K562 (cell line): Measurements from ENCODE around the gene GPHN. TPM values are rescaled to one million over a fixed set of nuclear protein-coding genes. Genes with fewer than 3 reads are reported as not detected.

Experiments
- ATAC-seq: fragments of 200-7000 bp; cut with Tn5 transposase; 3 replicates; pipeline ENCODE4 v1.9.1; 2020; ENCODE audit warnings: moderate library complexity
- BruUV-seq: library from RNA; stranded (reverse); fragments of 400-500 nt; replicated peaks from 2 replicates; lab custom pipeline; 2021; lab: Mats Ljungman, UMichigan
- CTCF ChIA-PET: fragments of 300-600 bp; formaldehyde crosslinking; extraction: SDS; loops from one replicate; lab custom pipeline; 2021; ENCODE audit warnings: low intra/inter-chr PET ratio; lab: Yijun Ruan, JAX
- POLR2A ChIA-PET: fragments of 300-600, 350-650 bp; sonication (Branson Sonifier 250); formaldehyde crosslinking; extraction: SDS; loops from one replicate; lab custom pipeline; 2021; ENCODE audit warnings: antibody characterized with exemption, inconsistent platforms; lab: Yijun Ruan, JAX
- DNase-seq, 4 experiments: peaks; one replicate each; pipeline versions ENCODE4 v3.0.0 to v3.0.0-alpha.2; 2011 to 2018; ENCODE audit warnings: low spot score in 3 of 4, mixed read lengths in 3 of 4; ENCODE audit errors: extremely low read depth in 1 of 4
- FAIRE-seq: peaks from 2 replicates; lab custom pipeline; 2011; peaks lifted over from hg19 to GRCh38; lab: Jason Lieb, UNC
- H2AFZ ChIP-seq: 2 replicates; pipeline ENCODE4 v1.6.0; 2011; ENCODE audit warnings: low read depth, low read length, control low read depth, inconsistent platforms
- H3K27ac ChIP-seq: fragments of 200-600 bp; 3 replicates; pipeline ENCODE4 v1.8.0; 2011; ENCODE audit warnings: low read depth, mild to moderate bottlenecking, control low read depth, inconsistent platforms, low read length, moderate library complexity, mixed read lengths; ENCODE audit errors: extremely low read depth
- H3K27me3 ChIP-seq, 2 experiments: fragments of 300-600 bp in 1 of 2; 2 replicates in 1 of 2; 3 replicates in 1 of 2; pipeline versions ENCODE4 v1.6.0 to v1.8.0; 2011; ENCODE audit warnings: inconsistent platforms in 2 of 2, low read length in 2 of 2, mild to moderate bottlenecking in 1 of 2, mixed read lengths in 1 of 2, moderate library complexity in 1 of 2; ENCODE audit not compliant: control insufficient read depth in 2 of 2, insufficient read depth in 2 of 2
- H3K36me3 ChIP-seq: fragments of 300-600 bp; 3 replicates; pipeline ENCODE4 v1.8.0; 2011; ENCODE audit warnings: mild to moderate bottlenecking, low read length, inconsistent platforms; ENCODE audit not compliant: control insufficient read depth, insufficient read depth
- H3K4me1 ChIP-seq, 2 experiments: fragments of 200-600 bp in 1 of 2; replicated peaks in 1 of 2; 2 replicates in 1 of 2; 3 replicates in 1 of 2; pipeline versions ENCODE4 v1.5.1 to v1.8.0; 2011; ENCODE audit warnings: inconsistent platforms in 2 of 2, low read length in 2 of 2, mild to moderate bottlenecking in 1 of 2, mixed read lengths in 1 of 2, moderate library complexity in 1 of 2; ENCODE audit not compliant: control insufficient read depth in 2 of 2, insufficient read depth in 2 of 2
- H3K4me2 ChIP-seq: 2 replicates; pipeline ENCODE4 v1.6.1; 2011; ENCODE audit warnings: low read length, control low read depth, inconsistent platforms, mixed read lengths; ENCODE audit not compliant: insufficient read depth
- H3K4me3 ChIP-seq: fragments of 200-600 bp; sonication (generic), shearing (Covaris generic); 2 replicates; pipeline ENCODE4 v1.5.1; 2016; ENCODE audit warnings: control low read depth, inconsistent platforms
- H3K79me2 ChIP-seq: fragments of 200-600 bp; 3 replicates; pipeline ENCODE4 v1.8.0; 2011; ENCODE audit warnings: low read length, inconsistent platforms; ENCODE audit not compliant: control insufficient read depth, insufficient read depth
- H3K9ac ChIP-seq, 2 experiments: 2 replicates each; pipeline versions ENCODE4 v1.6.0 to v1.6.1; 2011; ENCODE audit warnings: low read depth in 2 of 2, low read length in 2 of 2, control low read depth in 1 of 2, inconsistent platforms in 1 of 2, mild to moderate bottlenecking in 1 of 2, mixed read lengths in 1 of 2; ENCODE audit not compliant: insufficient read depth in 1 of 2
- H3K9me1 ChIP-seq: one replicate; pipeline ENCODE4 v1.6.0; 2011; ENCODE audit warnings: inconsistent platforms, mild to moderate bottlenecking, low read length, moderate library complexity; ENCODE audit not compliant: control insufficient read depth, insufficient read depth
- H3K9me3 ChIP-seq: replicated peaks from 2 replicates; pipeline ENCODE4 v1.5.1; 2011; ENCODE audit warnings: low read depth, low read length, inconsistent platforms; ENCODE audit not compliant: control insufficient read depth, insufficient read depth
- H4K20me1 ChIP-seq: replicated peaks from 2 replicates; pipeline ENCODE4 v1.6.1; 2011; ENCODE audit warnings: low read length, inconsistent platforms, mixed read lengths; ENCODE audit not compliant: control insufficient read depth, insufficient read depth
- PHF21A ChIP-seq: fragments of 450-650 bp; IDR thresholded peaks from 2 replicates; pipeline ENCODE4 v1.6.1; 2017; ENCODE audit warnings: low read depth, borderline replicate concordance
- RBBP5 ChIP-seq: fragments of 200-600 bp; sonication (generic); IDR thresholded peaks from 2 replicates; pipeline ENCODE4 v1.6.1; 2012; ENCODE audit warnings: borderline replicate concordance, mild to moderate bottlenecking, low read length, control low read depth, inconsistent platforms; ENCODE audit not compliant: insufficient read depth, poor library complexity, severe bottlenecking
- RBM17 ChIP-seq: fragments of 200-400 bp; formaldehyde crosslinking; IDR thresholded peaks from 2 replicates; pipeline ENCODE4 v1.6.1; 2017; ENCODE audit warnings: low read depth, mild to moderate bottlenecking, low read length, borderline replicate concordance
- SPI1 ChIP-seq: IDR thresholded peaks from 2 replicates; pipeline ENCODE4 v1.6.1; 2011; ENCODE audit warnings: low read depth, low read length, control low read depth, borderline replicate concordance
- TEAD4 ChIP-seq, 2 experiments: sonication (generic) in 1 of 2; formaldehyde crosslinking in 1 of 2; IDR thresholded peaks; 2 replicates each; pipeline versions ENCODE4 v1.6.1 to v1.8.0; 2012 to 2022; ENCODE audit warnings: borderline replicate concordance in 1 of 2, inconsistent platforms in 1 of 2, low read length in 1 of 2, mild to moderate bottlenecking in 1 of 2, missing genetic modification reagents in 1 of 2
- ZKSCAN1 ChIP-seq: fragments of 150-350 bp; IDR thresholded peaks from 2 replicates; pipeline ENCODE4 v1.6.1; 2016; ENCODE audit warnings: low read depth, low read length
- WGBS: fragments of 100-300 bp; shearing (Covaris generic); methylation state at CpG from one replicate; pipeline ENCODE4 v1.1.6; 2016; ENCODE audit warnings: low coverage, mixed read lengths; ENCODE audit not compliant: insufficient coverage; ENCODE audit errors: missing lambda C conversion rate; 5-methylcytosine and 5-hydroxymethylcytosine counted together
- in situ Hi-C: fragments of 300-500 bp; cut with MboI; formaldehyde crosslinking; loops from 4 replicates; pipeline ENCODE4 v1.15.0; 2018; ENCODE audit warnings: inconsistent platforms, mixed read lengths
- intact Hi-C: fragments of 100-400 bp; cut with micrococcal nuclease; formaldehyde crosslinking; loops from 2 replicates; pipeline ENCODE4 v1.14.2; 2022
- polyA plus RNA-seq, 8 experiments: library from polyadenylated mRNA; depleted of rRNA in 4 of 8; stranded (reverse) in 5 of 8; unstranded in 3 of 8; fragments of >200 nt; fragmentation: Nextera tagmentation in 2 of 8; fragmentation: Illumina TruSeq in 1 of 8; extraction: Ambion mirVana in 2 of 8; extraction: Trizol in 1 of 8; gene quantifications; 2 replicates each; pipeline versions ENCODE4 v1.2.1 to v1.2.3, GENCODE V29; 2011 to 2014; ENCODE audit warnings: inconsistent platforms in 1 of 8, missing spikeins in 1 of 8
- total RNA-seq, 7 experiments: library from RNA; depleted of rRNA in 6 of 7; stranded (reverse); fragments of >200 nt in 6 of 7; fragmentation: Illumina TruSeq in 2 of 7; extraction: Trizol in 2 of 7; gene quantifications; 2 replicates each; pipeline versions ENCODE4 v1.2.1 to v1.2.3, GENCODE V29; 2011 to 2021; ENCODE audit warnings: low replicate concordance in 1 of 7
- TF ChIP-seq, protein P1 (sequence below): fragments of 450-650 bp; IDR thresholded peaks from 2 replicates; pipeline ENCODE4 v1.6.1; 2014; ENCODE audit warnings: low read depth, mild to moderate bottlenecking, moderate library complexity, borderline replicate concordance
- TF ChIP-seq, protein P2 (sequence below): sonication (generic); formaldehyde crosslinking; IDR thresholded peaks from 2 replicates; pipeline ENCODE4 v1.8.1; 2022; ENCODE audit warnings: missing genetic modification reagents
- TF ChIP-seq, protein P3 (sequence below), 2 experiments: fragments of 450-650 bp; conservative IDR thresholded peaks; 2 replicates each; pipeline ENCODE4 v1.6.1; 2017; ENCODE audit warnings: mild to moderate bottlenecking in 2 of 2, moderate library complexity in 2 of 2

Gene GPHN
- total and polyA plus RNA-seq, 9 of the 15 experiments (the other 6 are each of a cell fraction or from before 2014, with no cell fraction given) = 5.9 to 16.0 (median 11.4) TPM

GRCh38 chr14:66575014-66575413 lies 67.1 kb downstream of the GPHN start:
- Histone ChIP-seq H3K27ac (no peak overlapping the region), H3K36me3 (no peaks in the 10 kb centered on the region), H3K27me3 (no peaks in the 10 kb centered on the region), H3K9ac (no peak overlapping the region), H3K9me3 (no peaks in the 10 kb centered on the region), H3K9me1 (no peaks in the 10 kb centered on the region), H4K20me1 (no peaks in the 10 kb centered on the region), H3K4me2 (no peak overlapping the region), H2AFZ (no peak overlapping the region), H3K79me2 (no peaks in the 10 kb centered on the region), H3K4me3 (no peak overlapping the region), H3K4me1 (no peaks in the 10 kb centered on the region)
- DNase-seq = no peak
- FAIRE-seq = no peak
- no peak for ATAC-seq
- WGBS = 45% methylated on average over 2 of the region's 2 CpGs
- no TSS peak for BruUV-seq
- POLR2A ChIA-PET = no interaction called here
- in situ Hi-C loops (no loop called here), intact Hi-C loops (no loop called here)
- TF ChIP-seq, protein P1, sequence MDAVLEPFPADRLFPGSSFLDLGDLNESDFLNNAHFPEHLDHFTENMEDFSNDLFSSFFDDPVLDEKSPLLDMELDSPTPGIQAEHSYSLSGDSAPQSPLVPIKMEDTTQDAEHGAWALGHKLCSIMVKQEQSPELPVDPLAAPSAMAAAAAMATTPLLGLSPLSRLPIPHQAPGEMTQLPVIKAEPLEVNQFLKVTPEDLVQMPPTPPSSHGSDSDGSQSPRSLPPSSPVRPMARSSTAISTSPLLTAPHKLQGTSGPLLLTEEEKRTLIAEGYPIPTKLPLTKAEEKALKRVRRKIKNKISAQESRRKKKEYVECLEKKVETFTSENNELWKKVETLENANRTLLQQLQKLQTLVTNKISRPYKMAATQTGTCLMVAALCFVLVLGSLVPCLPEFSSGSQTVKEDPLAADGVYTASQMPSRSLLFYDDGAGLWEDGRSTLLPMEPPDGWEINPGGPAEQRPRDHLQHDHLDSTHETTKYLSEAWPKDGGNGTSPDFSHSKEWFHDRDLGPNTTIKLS = no peak
- TF ChIP-seq SPI1 (no peak), RBM17 (no peak), ZKSCAN1 (no peak), PHF21A (no peak), TEAD4 (IDR thresholded peaks at IDR 0.05; ENCODE audit: low read length) (no peak), TEAD4 (CRISPR knock-in tag; IDR thresholded peaks at IDR 0.05; ENCODE audit: borderline replicate concordance) (no peak), RBBP5 (no peak)
- TF ChIP-seq, protein P2, sequence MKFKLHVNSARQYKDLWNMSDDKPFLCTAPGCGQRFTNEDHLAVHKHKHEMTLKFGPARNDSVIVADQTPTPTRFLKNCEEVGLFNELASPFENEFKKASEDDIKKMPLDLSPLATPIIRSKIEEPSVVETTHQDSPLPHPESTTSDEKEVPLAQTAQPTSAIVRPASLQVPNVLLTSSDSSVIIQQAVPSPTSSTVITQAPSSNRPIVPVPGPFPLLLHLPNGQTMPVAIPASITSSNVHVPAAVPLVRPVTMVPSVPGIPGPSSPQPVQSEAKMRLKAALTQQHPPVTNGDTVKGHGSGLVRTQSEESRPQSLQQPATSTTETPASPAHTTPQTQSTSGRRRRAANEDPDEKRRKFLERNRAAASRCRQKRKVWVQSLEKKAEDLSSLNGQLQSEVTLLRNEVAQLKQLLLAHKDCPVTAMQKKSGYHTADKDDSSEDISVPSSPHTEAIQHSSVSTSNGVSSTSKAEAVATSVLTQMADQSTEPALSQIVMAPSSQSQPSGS (CRISPR knock-in tag) = no peak
- TF ChIP-seq, protein P3, sequence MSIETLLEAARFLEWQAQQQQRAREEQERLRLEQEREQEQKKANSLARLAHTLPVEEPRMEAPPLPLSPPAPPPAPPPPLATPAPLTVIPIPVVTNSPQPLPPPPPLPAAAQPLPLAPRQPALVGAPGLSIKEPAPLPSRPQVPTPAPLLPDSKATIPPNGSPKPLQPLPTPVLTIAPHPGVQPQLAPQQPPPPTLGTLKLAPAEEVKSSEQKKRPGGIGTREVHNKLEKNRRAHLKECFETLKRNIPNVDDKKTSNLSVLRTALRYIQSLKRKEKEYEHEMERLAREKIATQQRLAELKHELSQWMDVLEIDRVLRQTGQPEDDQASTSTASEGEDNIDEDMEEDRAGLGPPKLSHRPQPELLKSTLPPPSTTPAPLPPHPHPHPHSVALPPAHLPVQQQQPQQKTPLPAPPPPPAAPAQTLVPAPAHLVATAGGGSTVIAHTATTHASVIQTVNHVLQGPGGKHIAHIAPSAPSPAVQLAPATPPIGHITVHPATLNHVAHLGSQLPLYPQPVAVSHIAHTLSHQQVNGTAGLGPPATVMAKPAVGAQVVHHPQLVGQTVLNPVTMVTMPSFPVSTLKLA (conservative IDR thresholded peaks at IDR 0.05) = no peak
- CTCF ChIA-PET = no interaction called here
